Coronary artery (tissue), 2 donors: ENCODE measurements around the gene ETV6.

Source experiments
- DNase-seq: peaks from one replicate; pipeline ENCODE4 v3.0.0-alpha.2; 2017; ENCODE audit warnings: low spot score
- H3K27ac ChIP-seq, 2 donors: fragments of 200-600 bp; sonication (generic); one replicate each; pipeline ENCODE4 v1.5.1; 2016 to 2019
- H3K4me3 ChIP-seq: fragments of 200-600 bp; sonication (generic); 2 replicates; pipeline ENCODE4 v1.5.1; 2016; ENCODE audit warnings: mild to moderate bottlenecking, moderate library complexity
- TF ChIP-seq, protein P1 (sequence below): fragments of 200-600 bp; sonication (generic); IDR thresholded peaks from one replicate; pipeline ENCODE4 v1.5.1; 2019; ENCODE audit warnings: antibody characterized with exemption

ETV6 gene

DNA sequence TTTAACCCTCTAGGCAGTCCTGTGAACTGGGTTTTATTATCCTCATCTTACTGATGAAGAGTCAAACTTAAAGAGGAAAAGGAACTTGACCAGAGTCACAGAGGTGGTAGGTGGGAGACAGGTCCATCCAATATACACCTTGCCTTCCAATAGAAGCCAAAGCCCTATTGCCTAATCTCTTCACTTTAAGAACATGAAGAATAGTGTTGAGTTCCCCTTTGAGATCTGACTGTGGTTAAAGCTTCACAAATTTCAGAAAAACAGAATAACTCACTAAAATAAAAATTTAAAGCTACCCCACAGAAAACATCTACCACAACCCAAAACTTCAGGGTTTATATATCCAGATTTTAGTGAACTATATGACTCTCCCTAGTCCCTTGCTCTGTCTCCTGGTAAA is 115.4 kb downstream of the ETV6 start:
- Histone ChIP-seq H3K4me3 (no peak overlapping the region), H3K27ac (peak overlapping the region; percentile 29 to 89)
- TF ChIP-seq, protein P1, sequence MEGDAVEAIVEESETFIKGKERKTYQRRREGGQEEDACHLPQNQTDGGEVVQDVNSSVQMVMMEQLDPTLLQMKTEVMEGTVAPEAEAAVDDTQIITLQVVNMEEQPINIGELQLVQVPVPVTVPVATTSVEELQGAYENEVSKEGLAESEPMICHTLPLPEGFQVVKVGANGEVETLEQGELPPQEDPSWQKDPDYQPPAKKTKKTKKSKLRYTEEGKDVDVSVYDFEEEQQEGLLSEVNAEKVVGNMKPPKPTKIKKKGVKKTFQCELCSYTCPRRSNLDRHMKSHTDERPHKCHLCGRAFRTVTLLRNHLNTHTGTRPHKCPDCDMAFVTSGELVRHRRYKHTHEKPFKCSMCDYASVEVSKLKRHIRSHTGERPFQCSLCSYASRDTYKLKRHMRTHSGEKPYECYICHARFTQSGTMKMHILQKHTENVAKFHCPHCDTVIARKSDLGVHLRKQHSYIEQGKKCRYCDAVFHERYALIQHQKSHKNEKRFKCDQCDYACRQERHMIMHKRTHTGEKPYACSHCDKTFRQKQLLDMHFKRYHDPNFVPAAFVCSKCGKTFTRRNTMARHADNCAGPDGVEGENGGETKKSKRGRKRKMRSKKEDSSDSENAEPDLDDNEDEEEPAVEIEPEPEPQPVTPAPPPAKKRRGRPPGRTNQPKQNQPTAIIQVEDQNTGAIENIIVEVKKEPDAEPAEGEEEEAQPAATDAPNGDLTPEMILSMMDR: no peak
- no peak for DNase-seq

DNA sequence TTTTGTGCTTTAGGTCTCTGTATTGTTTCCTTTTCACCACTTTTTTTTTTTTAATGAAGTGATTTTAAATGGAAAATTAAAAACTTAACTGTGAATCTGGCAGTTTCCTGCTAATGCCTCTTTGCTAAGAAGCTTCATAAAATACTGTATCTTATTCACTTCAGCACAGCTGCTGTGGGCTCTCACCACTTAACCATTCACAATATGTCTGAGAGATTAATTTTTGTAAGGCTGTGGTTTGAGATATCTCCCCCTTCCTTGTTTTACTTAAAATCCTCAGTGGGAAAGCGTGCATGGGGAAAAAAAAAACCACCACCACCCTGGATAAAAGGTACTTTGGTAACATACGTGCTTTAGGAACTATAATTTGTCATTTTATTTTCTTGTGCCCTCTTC is 115.9 kb downstream of the ETV6 start:
- peak overlapping the region; percentile 78 to 89 for H3K27ac ChIP-seq
- peak overlapping the region; percentile 27 for H3K4me3 ChIP-seq
- TF ChIP-seq, protein P1: no peak
- DNase-seq: no peak

GRCh38 chr12:11765817-11766794 is 116.6 kb downstream of the ETV6 start:
- Histone ChIP-seq H3K27ac (peak overlapping the region; percentile 78 to 89), H3K4me3 (peak overlapping the region; percentile 35)
- TF ChIP-seq, protein P1: no peak
- DNase-seq: no peak

DNA sequence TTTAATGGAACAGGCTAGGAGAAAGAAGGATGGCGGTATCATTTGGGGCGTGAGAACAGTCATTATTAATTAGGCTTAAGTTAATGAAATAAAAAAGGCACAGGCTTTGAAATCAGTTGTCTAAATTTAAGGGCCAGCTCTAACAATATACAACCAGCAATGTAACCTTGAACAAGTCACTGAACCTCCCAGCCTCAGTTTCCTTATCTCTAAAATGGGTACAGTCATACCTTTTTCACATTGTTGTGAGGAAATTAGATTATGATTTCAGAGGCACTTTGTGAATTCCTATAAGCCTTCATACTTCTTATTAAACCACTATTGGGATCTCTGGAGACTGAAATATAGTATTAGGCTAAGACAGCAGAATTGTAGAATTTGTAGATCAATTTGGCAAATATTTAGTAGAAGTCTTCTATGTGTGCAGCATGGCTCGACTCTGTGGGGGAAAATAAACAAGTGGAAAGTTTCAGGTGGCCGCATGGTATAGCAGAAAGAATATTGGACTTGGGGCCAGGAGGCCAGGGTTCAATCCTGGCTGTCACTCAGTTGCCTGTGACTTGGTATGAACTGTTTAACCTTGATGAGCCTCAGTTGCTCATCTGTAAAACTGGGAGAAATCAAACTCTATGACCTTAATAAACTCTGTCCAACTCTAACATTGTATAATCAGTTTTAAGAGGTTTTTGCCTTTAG is 117.7 kb downstream of the ETV6 start:
- no peak for DNase-seq
- TF ChIP-seq, protein P1: no peak
- H3K4me3 ChIP-seq: no peak overlapping the region
- H3K27ac ChIP-seq: peak overlapping the region; percentile 78 to 89

DNA sequence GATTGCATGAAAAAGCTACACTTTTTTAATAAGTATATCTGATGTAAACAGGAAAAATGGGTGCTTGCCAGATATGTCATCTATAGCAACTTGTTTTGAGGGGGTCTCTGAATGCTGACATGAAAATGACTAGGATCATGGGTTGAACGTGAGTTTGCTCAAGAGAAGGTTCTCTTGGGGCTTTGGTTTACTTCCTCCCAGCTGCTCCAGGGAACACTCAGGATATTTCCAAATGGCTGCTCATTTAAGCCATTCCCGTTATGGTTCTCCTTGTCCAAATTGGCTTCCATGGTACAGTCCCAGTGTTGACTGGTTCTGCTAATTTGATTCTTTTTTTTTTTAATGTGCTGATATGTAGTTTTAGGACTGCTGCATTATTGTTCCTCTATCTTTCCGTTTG is 118.3 kb downstream of the ETV6 start:
- TF ChIP-seq, protein P1: no peak

DNA sequence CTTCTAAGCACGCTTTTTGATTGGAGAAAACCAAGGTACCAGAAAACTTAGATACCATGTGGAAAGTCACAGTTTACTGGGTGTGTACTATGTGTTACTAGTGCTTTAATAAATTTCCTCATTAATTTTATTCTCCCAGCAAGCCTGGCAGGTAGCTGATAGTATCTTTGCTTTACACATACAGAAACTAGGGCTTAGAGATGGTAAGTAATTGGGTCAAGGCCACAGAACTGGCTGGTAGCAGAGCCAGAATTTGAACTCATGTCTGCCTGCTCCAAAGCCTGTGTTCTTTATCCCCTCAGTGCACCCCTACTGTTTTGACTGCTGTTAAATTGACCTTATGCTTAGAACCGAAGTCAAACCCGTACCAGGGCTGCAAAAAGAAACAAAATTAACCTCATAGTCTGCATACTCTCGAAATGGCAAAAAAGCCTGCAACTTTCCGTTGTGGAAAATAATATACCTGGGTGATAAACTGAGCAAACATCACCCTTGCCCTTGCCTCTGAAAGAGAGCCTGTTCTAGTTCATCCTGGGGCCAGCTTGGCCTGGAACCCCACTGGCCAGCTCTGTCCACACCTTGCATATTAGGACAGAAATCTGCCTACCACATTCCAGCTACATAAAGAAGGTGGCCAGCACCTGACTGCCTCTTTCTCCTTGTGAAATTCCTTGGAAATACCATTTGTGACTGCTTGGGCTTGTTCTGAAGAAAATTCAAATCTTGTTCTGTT is 118.9 kb downstream of the ETV6 start:
- TF ChIP-seq, protein P1: no peak
- no peak overlapping the region for H3K4me3 ChIP-seq
- DNase-seq: no peak
- H3K27ac ChIP-seq: peak overlapping the region in 1 of 2 donors; percentile 66

More for the DNA sequence above, 118.3 kb downstream of the ETV6 start:
- DNase-seq: no peak
- H3K27ac ChIP-seq: peak overlapping the region in 1 of 2 donors; percentile 89
- H3K4me3 ChIP-seq: no peak overlapping the region
